ENCODE results near the gene ACACB.

Gene ACACB

DNA sequence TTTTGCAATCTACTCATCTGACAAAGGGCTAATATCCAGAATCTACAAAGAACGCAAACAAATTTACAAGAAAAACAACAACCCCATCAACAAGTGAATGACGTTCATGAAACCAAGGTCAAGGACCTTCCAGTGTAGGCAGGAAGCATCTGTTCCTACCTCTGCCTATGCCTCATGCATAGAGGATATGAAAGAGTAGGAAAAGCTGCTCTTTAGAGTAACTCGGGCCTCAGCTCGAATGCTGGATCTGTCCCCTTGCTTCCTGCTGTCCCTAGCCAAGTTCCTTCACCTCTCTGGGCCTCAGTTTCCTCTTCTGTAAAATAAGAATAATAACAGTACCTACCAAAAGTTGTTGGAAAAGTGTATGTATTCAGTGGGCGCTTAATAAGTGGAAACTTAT is 127.7 kb downstream of the ACACB start:
- TF ChIP-seq, protein P1, sequence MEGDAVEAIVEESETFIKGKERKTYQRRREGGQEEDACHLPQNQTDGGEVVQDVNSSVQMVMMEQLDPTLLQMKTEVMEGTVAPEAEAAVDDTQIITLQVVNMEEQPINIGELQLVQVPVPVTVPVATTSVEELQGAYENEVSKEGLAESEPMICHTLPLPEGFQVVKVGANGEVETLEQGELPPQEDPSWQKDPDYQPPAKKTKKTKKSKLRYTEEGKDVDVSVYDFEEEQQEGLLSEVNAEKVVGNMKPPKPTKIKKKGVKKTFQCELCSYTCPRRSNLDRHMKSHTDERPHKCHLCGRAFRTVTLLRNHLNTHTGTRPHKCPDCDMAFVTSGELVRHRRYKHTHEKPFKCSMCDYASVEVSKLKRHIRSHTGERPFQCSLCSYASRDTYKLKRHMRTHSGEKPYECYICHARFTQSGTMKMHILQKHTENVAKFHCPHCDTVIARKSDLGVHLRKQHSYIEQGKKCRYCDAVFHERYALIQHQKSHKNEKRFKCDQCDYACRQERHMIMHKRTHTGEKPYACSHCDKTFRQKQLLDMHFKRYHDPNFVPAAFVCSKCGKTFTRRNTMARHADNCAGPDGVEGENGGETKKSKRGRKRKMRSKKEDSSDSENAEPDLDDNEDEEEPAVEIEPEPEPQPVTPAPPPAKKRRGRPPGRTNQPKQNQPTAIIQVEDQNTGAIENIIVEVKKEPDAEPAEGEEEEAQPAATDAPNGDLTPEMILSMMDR (conservative IDR thresholded peaks at IDR 0.05) = no peak
- no peak for TF ChIP-seq ZFX (IDR thresholded peaks at IDR 0.05)
- H3K27ac ChIP-seq = no peak overlapping the region

DNA sequence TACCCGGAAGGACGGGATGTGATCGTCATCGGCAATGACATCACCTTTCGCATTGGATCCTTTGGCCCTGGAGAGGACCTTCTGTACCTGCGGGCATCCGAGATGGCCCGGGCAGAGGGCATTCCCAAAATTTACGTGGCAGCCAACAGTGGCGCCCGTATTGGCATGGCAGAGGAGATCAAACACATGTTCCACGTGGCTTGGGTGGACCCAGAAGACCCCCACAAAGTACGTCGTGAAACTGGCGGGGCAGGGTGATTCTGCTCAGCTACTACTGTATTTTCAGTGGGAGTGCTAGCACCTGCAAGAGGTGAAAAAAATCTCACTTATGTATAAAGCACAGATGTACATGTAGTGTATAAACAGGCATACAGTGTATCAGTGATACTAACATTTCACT is 129.8 kb downstream of the ACACB start:
- no peak overlapping the region for H3K27ac ChIP-seq
- TF ChIP-seq ZFX (IDR thresholded peaks at IDR 0.05) = no peak
- TF ChIP-seq, protein P1 (conservative IDR thresholded peaks at IDR 0.05) = no peak

DNA sequence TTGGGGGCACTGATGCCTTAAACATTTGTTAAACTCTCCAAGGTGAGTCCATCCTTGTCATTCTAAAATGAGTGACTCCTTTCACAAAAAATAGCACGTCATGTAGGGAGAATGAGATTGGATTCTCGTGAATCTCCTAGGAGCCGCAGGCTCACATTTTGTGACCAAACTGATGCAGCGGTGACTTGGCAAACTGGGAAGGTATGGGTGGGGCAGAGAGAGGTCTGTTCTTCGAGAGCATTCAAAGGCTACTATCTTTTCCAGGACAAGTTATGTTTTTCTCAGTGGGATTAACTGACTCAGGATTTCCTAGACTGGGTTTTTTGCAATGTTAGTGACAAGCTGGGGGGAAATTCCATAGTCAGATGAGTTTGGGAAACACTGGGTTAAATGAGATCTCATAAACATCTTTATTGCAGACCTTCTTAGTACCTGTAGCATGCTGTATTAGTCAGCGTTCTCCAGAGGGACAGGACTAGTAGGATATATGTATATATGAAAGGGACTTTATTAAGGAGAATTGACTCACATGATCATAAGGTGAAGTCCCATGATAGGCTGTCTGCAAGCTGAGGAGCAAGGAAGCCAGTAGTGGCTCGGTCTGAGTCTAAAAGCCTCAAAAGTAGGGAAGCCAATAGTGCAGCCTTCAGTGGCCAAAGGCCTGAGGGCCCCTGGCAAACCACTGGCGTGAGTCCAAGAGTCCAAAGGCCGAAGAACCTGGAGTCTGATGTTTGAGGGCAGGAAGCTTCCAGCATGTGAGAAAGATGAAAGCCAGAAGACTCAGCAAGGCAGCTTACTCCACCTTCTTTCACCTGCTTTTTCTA is 131.7 kb downstream of the ACACB start:
- TF ChIP-seq, protein P1 (conservative IDR thresholded peaks at IDR 0.05) = no peak
- TF ChIP-seq ZFX (IDR thresholded peaks at IDR 0.05) = no peak
- H3K27ac ChIP-seq = no peak overlapping the region

DNA sequence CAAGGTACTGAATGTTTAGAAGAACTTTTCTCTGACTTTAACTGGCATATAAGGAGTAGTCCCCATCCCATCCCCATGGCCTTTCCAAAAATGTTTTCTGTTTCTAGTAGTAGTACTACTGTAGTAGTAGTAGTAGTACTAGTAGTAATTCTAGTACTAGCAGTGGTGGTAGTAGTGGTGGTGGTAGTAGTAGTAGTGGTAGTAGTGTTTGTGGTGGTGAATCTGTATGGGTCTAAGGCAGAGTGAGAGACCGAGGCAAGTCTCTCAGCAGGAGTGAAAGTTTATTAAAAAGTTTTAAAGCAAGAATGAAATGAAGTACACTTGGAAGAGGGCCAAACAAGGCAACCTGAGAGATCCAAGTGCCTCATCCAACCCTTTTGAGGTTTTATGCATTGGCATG is 134.1 kb downstream of the ACACB start:
- H3K27ac ChIP-seq = no peak overlapping the region
- no peak for TF ChIP-seq ZFX (IDR thresholded peaks at IDR 0.05)
- TF ChIP-seq, protein P1 (conservative IDR thresholded peaks at IDR 0.05) = no peak

DNA sequence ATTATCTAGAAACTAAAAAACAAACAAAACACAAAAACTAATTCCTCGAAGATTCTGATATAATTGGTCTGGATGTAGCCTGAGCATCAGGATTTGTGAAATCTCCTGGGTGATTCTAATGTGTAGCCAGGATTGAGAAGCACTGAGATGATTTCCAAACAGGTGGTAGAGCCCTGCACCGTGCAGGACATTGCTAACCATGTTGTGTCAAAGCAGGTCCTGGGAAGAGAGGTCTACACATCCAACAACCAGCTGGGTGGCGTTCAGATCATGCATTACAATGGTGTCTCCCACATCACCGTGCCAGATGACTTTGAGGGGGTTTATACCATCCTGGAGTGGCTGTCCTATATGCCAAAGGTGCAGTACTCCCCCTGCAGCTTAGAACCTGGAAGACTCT is 136.4 kb downstream of the ACACB start:
- TF ChIP-seq, protein P1 (conservative IDR thresholded peaks at IDR 0.05) = no peak
- TF ChIP-seq ZFX (IDR thresholded peaks at IDR 0.05) = no peak
- no peak overlapping the region for H3K27ac ChIP-seq

DNA sequence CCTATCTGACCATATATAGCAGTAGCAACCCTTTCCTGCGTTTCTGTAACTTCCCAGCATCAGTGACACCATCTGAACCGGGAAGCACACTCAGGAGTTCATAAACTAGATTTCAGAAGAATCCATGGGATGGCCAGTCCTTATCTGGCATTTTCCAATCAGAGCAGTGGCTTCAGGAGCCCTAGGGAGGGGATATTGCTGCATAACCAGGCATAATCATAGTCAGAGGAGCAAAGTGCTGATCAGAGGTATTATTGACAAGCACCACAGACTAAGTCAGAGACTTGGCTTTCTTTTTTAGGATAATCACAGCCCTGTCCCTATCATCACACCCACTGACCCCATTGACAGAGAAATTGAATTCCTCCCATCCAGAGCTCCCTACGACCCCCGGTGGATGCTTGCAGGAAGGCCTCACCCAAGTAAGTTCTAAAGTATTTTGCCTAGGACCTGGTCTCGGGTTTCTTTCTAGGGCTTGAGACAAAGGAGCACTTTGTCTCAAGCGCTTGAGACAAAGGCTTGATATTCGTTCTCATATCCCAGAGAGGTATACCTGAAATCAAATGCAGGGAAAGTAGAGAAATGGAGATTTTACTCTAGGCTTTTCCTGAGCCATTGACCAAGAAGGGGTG is 137.6 kb downstream of the ACACB start:
- no peak for TF ChIP-seq ZFX (IDR thresholded peaks at IDR 0.05)
- TF ChIP-seq, protein P1 (conservative IDR thresholded peaks at IDR 0.05) = no peak
- H3K27ac ChIP-seq = no peak overlapping the region

DNA sequence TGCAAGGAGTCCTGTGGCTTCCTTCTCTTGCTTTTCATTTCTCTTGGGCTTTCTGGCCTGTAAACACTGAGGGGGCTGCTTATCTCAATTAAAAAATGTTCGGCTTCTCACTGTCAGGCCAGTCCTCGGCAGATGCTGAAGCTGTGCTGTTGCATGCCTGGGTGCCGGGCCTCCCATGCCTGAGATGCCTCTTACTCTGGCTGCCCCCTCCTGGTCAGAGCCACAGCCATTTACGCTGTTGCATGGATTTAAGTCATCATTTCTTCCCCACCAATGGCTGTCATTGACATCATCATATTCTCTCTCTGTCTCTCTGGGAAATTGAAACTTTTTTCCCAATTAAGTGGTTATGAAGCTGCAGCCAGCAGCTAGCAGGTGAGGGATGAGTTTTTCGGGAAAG is 139.0 kb downstream of the ACACB start:
- no peak for TF ChIP-seq ZFX (IDR thresholded peaks at IDR 0.05)
- TF ChIP-seq, protein P1 (conservative IDR thresholded peaks at IDR 0.05) = no peak
- no peak overlapping the region for H3K27ac ChIP-seq
